Adrenal gland (tissue), 19 donors: Measurements from ENCODE around the gene CST6. TPM values are rescaled to one million over a fixed set of nuclear protein-coding genes. Genes with fewer than 3 reads are reported as not detected.

Experiments
- DNase-seq, 7 donors: peaks; one replicate each; pipeline ENCODE4 v3.0.0-alpha.2; 2019 to 2020
- H3K27ac ChIP-seq, 5 donors: fragments of 200-600 bp; sonication (generic) in 4 of 5; 1 replicate in 3 of 5; 2 replicates in 2 of 5; pipeline versions ENCODE4 v1.5.1 to v1.8.0; 2016 to 2020; ENCODE audit warnings: mild to moderate bottlenecking in 1 of 5
- H3K27me3 ChIP-seq: fragments of 200-600 bp; 2 replicates; pipeline ENCODE4 v1.8.0; 2021
- H3K36me3 ChIP-seq, 2 donors: fragments of 200-600 bp; replicated peaks in 1 of 2; 1 replicate in 1 of 2; 2 replicates in 1 of 2; pipeline versions ENCODE4 v1.5.1 to v1.8.0; 2018 to 2022
- H3K4me1 ChIP-seq, 2 donors: fragments of 200-600 bp; replicated peaks in 1 of 2; 1 replicate in 1 of 2; 2 replicates in 1 of 2; pipeline versions ENCODE4 v1.5.1 to v1.8.0; 2018 to 2021
- H3K4me3 ChIP-seq, 4 donors: fragments of 200-600 bp; sonication (generic) in 3 of 4; one replicate each; pipeline ENCODE4 v1.5.1; 2016 to 2018
- H3K9me3 ChIP-seq, 3 donors: fragments of 200-600 bp; sonication (generic) in 1 of 3; replicated peaks in 1 of 3; 1 replicate in 2 of 3; 2 replicates in 1 of 3; pipeline versions ENCODE4 v1.5.1 to v1.8.0; 2016 to 2021
- POLR2A ChIP-seq, 2 donors: fragments of 450-650 bp; IDR thresholded peaks; one replicate each; pipeline ENCODE4 v1.6.1; 2017; ENCODE audit warnings: antibody characterized with exemption in 2 of 2, mild to moderate bottlenecking in 2 of 2, moderate library complexity in 1 of 2
- WGBS, 4 donors: extraction: QIAGEN DNeasy Blood & Tissue Kit in 2 of 4; methylation state at CpG; one replicate each; pipeline versions ENCODE4 v1.1.5 to v1.1.7; 2013 to 2017; 5-methylcytosine and 5-hydroxymethylcytosine counted together
- intact Hi-C, 2 donors: fragments of 100-400 bp; cut with DNase I; formaldehyde crosslinking; loops; one replicate each; pipeline versions ENCODE4 v1.14.1 to v1.15.0; 2022 to 2023
- long read RNA-seq, 10 donors: library from polyadenylated mRNA in 3 of 10; unstranded in 2 of 10; stranded (forward) in 1 of 10; transcript quantifications; one replicate each; pipeline ENCODE4 v2.0.0 and lab custom pipeline, GENCODE V29; 2021 to 2026
- polyA plus RNA-seq, 3 donors: library from polyadenylated mRNA; stranded (reverse); fragments of 200-250 nt in 2 of 3; fragments of 350-450 nt in 1 of 3; fragmentation: Illumina TruSeq in 1 of 3; extraction: RNeasy Lipid Tissue Mini Kit (QIAGEN cat#74804) in 1 of 3; gene quantifications; one replicate each; pipeline ENCODE4 v1.2.3, GENCODE V29; 2013 to 2014
- total RNA-seq, 9 donors: library from RNA; depleted of rRNA in 4 of 9; stranded (reverse); fragments of >200 nt in 4 of 9; fragments of 120-200 nt in 1 of 9; fragmentation: NEBNext Ultra II Directional in 1 of 9; extraction: Animal tissue kit (Norgen Biotek cat#: 25700) in 1 of 9; gene quantifications; one replicate each; pipeline versions ENCODE4 v1.1.0 to v1.2.4, GENCODE V29; 2013 to 2023
- TF ChIP-seq, protein P1 (sequence below), 6 experiments: fragments of 450-650 bp in 4 of 6; fragments of 200-600 bp in 2 of 6; sonication (generic) in 1 of 6; IDR thresholded peaks; 1 replicate in 5 of 6; 2 replicates in 1 of 6; pipeline versions ENCODE4 v1.5.1 to v1.8.0; 2016 to 2021; ENCODE audit warnings: antibody characterized with exemption in 6 of 6, mild to moderate bottlenecking in 2 of 6, moderate library complexity in 1 of 6
- donor health status: healthy with polysubstance abuse.
- donor health status: Bipolar disorder and iron deficiency.
- donor health status: DM: yes; HTN: yes; CAD: no.
- donor health status: DM: no; HTN: no; CAD: no.
- donor health status: DM: no; HTN: no; CAD: no.
- donor health status: DM: yes; HTN: yes; CAD: no.

The CST6 gene, protein sequence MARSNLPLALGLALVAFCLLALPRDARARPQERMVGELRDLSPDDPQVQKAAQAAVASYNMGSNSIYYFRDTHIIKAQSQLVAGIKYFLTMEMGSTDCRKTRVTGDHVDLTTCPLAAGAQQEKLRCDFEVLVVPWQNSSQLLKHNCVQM
- under 1 TPM in 1 of 9 donors, not detected in 8; 0.55 TPM for total RNA-seq
- polyA plus RNA-seq, result under 1 TPM in 1 of 3 donors, not detected in 2; 0.24 TPM
- long read RNA-seq, donor 1, result 0 reads
- long read RNA-seq, donor 2, result 0 reads
- long read RNA-seq, donor 3, result 0 reads
- long read RNA-seq, donor 4, result 0 reads
- long read RNA-seq, donor 5, result 0 reads
- long read RNA-seq, donor 6, result 0 reads
- long read RNA-seq, donor 7, partial matches to known transcripts, result 0 of 1 reads
- long read RNA-seq, donor 7, other reads (novel, unspliced or antisense), result 0 of 1 reads
- long read RNA-seq, donor 8, result 0 reads
- long read RNA-seq, donor 9, result 0 reads
- long read RNA-seq, donor 10, result 0 reads

GRCh38 chr11:66011785-66012303 is at the start of gene CST6:
Gene CST6 (plus strand): TSS chr11:66012008. CDS start chr11:66012045, 37 bp downstream.
- Histone ChIP-seq H3K9me3 (no peaks in the 10 kb centered on the region), H3K36me3 (no peaks in the 10 kb centered on the region), H3K27ac (no peak within 1 kb of the TSS), H3K4me1 (peaks cover 0 to 16% of the 10 kb centered on the region in 2 donors), H3K4me3 (peak within 1 kb of the TSS in 1 of 4 donors; percentile 23), H3K27me3 (peaks cover 11% of the 10 kb centered on the region)
- TF ChIP-seq, protein P1, sequence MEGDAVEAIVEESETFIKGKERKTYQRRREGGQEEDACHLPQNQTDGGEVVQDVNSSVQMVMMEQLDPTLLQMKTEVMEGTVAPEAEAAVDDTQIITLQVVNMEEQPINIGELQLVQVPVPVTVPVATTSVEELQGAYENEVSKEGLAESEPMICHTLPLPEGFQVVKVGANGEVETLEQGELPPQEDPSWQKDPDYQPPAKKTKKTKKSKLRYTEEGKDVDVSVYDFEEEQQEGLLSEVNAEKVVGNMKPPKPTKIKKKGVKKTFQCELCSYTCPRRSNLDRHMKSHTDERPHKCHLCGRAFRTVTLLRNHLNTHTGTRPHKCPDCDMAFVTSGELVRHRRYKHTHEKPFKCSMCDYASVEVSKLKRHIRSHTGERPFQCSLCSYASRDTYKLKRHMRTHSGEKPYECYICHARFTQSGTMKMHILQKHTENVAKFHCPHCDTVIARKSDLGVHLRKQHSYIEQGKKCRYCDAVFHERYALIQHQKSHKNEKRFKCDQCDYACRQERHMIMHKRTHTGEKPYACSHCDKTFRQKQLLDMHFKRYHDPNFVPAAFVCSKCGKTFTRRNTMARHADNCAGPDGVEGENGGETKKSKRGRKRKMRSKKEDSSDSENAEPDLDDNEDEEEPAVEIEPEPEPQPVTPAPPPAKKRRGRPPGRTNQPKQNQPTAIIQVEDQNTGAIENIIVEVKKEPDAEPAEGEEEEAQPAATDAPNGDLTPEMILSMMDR (IDR thresholded peaks at IDR 0.05), result no peak
- TF ChIP-seq POLR2A (IDR thresholded peaks at IDR 0.05), result no peak
- intact Hi-C loops, result no loop called here
- 7 to 14% (median 11%) methylated on average over 13 to 61 of the region's 61 CpGs for WGBS, 4 donors
- DNase-seq, result peak in 1 of 7 donors; percentile 14

DNA sequence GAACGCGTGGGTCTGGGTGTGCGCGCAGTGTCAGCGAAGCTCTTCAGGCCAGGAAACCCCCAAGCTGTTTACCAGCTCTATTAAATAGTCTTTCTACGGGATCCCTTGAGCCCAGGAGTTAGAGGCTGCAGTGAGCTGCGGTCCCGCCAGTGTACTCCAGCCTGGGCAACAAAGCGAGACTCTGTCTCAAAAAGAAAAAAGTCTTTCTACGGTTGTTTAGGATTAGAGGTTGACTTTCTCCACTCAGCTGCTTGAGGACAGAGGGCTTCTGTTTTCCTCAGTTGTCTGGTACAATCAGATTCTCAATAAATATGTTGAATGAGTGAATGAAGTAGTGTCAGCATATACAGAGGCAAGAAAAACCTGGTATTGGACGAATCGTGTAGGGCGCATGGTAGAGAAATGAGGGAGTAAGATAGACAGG is 49.7 kb upstream of the CST6 start:
- Histone ChIP-seq H3K9me3 (no peaks in the 10 kb centered on the region), H3K27ac (peak overlapping the region in 3 of 5 donors; percentile 81 to 88 (median 84)), H3K4me3 (peak overlapping the region in 2 of 4 donors; percentile 95 to 100), H3K4me1 (peaks cover 16 to 21% of the 10 kb centered on the region in 2 donors), H3K36me3 (peaks cover 0 to 33% of the 10 kb centered on the region in 2 donors), H3K27me3 (no peaks in the 10 kb centered on the region)
- DNase-seq, result no peak
- intact Hi-C loops, result loop anchor here (5.0 kb wide), 2 partner anchors 75 to 80 kb away; partner anchors contain the start of gene FIBP (in 1 of the 2)
- TF ChIP-seq POLR2A (IDR thresholded peaks at IDR 0.05), result no peak
- TF ChIP-seq, protein P1 (IDR thresholded peaks at IDR 0.05), result no peak
- 3 to 7% (median 5%) methylated on average over 8 to 13 of the region's 13 CpGs for WGBS, 4 donors

DNA sequence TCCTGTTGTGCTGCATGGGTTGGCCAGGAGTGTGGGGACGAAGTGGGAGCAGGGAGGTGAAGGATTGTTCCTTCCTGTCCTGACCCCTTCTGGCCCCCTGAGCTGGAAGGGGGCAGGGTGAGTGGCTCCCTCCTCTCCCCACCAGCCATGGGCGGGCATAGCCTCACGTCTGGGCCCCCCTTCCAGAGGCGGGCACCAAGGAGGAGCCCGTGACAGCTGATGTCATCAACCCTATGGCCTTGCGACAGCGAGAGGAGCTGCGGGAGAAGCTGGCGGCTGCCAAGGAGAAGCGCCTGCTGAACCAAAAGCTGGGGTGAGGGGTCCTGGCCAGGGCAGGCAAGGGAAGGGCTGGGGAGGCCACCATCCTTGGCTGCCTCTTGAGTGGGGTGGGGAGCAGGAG is 46.9 kb upstream of the CST6 start:
- Histone ChIP-seq H3K27ac (no peak overlapping the region), H3K9me3 (no peaks in the 10 kb centered on the region), H3K36me3 (peaks cover 0 to 61% of the 10 kb centered on the region in 2 donors), H3K4me1 (peaks cover 16 to 21% of the 10 kb centered on the region in 2 donors), H3K4me3 (no peak overlapping the region), H3K27me3 (no peaks in the 10 kb centered on the region)
- intact Hi-C loops, result loop anchor here (5.0 kb wide), 2 partner anchors 78 to 83 kb away; partner anchors contain the start of gene FIBP (in 1 of the 2)
- DNase-seq, result no peak
- 60 to 84% (median 79%) methylated on average over 7 to 10 of the region's 10 CpGs for WGBS, 4 donors
- TF ChIP-seq POLR2A (IDR thresholded peaks at IDR 0.05), result no peak
- TF ChIP-seq, protein P1 (IDR thresholded peaks at IDR 0.05), result no peak
